HEK293 (cell line): ENCODE results near the gene PAPLN.

ENCODE experiments used
- GLI4 ChIP-seq: fragments of 450-650 bp; formaldehyde crosslinking; IDR thresholded peaks from 2 replicates; pipeline ENCODE4 v1.5.1; 2016; ENCODE audit warnings: missing biosample characterization, missing genetic modification characterization
- GLIS1 ChIP-seq: fragments of 450-650 bp; formaldehyde crosslinking; IDR thresholded peaks from 2 replicates; pipeline ENCODE4 v1.5.1; 2016; ENCODE audit warnings: missing biosample characterization, missing genetic modification characterization
- KLF16 ChIP-seq: fragments of 450-650 bp; formaldehyde crosslinking; IDR thresholded peaks from 2 replicates; pipeline ENCODE4 v1.5.1; 2017; ENCODE audit warnings: missing biosample characterization, missing genetic modification characterization
- MEIS1 ChIP-seq: sonication (generic); formaldehyde crosslinking; IDR thresholded peaks from 2 replicates; pipeline ENCODE4 v1.8.1; 2022; ENCODE audit warnings: missing genetic modification reagents, mild to moderate bottlenecking, borderline replicate concordance
- YY1 ChIP-seq: fragments of 450-650 bp; formaldehyde crosslinking; IDR thresholded peaks from 2 replicates; pipeline ENCODE4 v1.5.1; 2018; ENCODE audit warnings: missing biosample characterization, missing genetic modification characterization
- ZBTB1 ChIP-seq: fragments of 450-650 bp; formaldehyde crosslinking; IDR thresholded peaks from 2 replicates; pipeline ENCODE4 v1.5.1; 2016; ENCODE audit warnings: missing biosample characterization, missing genetic modification characterization
- ZBTB20 ChIP-seq: fragments of 450-650 bp; formaldehyde crosslinking; IDR thresholded peaks from 2 replicates; pipeline ENCODE4 v1.5.1; 2016; ENCODE audit warnings: missing biosample characterization, missing genetic modification characterization
- ZBTB8A ChIP-seq: fragments of 450-650 bp; formaldehyde crosslinking; IDR thresholded peaks from 2 replicates; pipeline ENCODE4 v1.5.1; 2016; ENCODE audit warnings: missing biosample characterization, missing genetic modification characterization
- ZIC2 ChIP-seq: fragments of 450-650 bp; formaldehyde crosslinking; IDR thresholded peaks from 2 replicates; pipeline ENCODE4 v1.5.1; 2016; ENCODE audit warnings: missing biosample characterization, missing genetic modification characterization
- ZNF221 ChIP-seq: fragments of 450-650 bp; formaldehyde crosslinking; IDR thresholded peaks from 2 replicates; pipeline ENCODE4 v1.5.1; 2017; ENCODE audit warnings: missing biosample characterization, missing genetic modification characterization, borderline replicate concordance
- TF ChIP-seq, protein P1 (sequence below): fragments of 450-650 bp; formaldehyde crosslinking; IDR thresholded peaks from 2 replicates; pipeline ENCODE4 v1.5.1; 2016; ENCODE audit warnings: missing biosample characterization, missing genetic modification characterization
- TF ChIP-seq, protein P2 (sequence below): fragments of 450-650 bp; formaldehyde crosslinking; IDR thresholded peaks from 2 replicates; pipeline ENCODE4 v1.5.1; 2016; ENCODE audit warnings: missing biosample characterization, missing genetic modification characterization
- TF ChIP-seq, protein P3 (sequence below): sonication (generic); formaldehyde crosslinking; IDR thresholded peaks from 2 replicates; pipeline ENCODE4 v1.8.1; 2022; ENCODE audit warnings: mild to moderate bottlenecking, moderate library complexity, missing genetic modification reagents
- TF ChIP-seq, protein P4 (sequence below): fragments of 450-650 bp; formaldehyde crosslinking; IDR thresholded peaks from 2 replicates; pipeline ENCODE4 v1.5.1; 2016; ENCODE audit warnings: missing biosample characterization, missing genetic modification characterization, low read depth

DNA sequence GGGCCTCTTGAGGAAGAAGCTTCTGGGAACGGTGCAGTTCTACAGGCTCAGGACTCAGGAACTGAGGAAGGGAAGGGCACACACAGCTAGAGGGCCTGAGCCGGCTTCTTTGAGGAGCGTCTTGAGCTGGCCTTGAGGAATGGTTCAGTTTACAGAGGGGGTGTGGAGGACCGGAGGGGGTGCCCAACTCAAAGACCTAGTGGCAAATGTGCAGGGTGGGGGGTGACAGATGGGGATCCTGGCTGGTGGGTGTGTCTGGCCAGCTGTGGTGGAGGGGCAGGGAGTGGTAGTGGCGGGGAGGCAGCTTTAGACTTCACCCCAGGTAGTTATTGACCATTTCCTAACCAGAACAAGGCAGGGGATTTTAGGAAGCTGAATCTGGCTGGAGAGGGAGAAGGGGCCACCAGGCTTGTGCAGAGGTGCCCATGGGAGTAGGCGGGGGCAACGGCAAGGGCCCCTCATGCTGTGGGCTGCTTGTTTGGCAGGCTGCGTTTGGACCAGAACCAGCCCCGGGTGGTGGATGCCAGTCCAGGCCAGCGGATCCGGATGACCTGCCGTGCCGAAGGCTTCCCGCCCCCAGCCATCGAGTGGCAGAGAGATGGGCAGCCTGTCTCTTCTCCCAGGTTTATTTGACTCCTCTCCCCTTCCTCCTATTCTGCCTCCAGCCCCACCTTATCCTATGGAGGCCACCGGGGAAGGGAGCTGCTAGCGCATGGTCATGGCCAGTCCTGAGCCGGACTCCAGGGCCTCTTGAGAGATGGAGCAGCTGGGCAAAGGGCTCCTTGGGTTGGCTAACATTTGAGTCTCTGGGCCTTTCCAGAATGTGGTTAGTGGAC, 27.8 kb downstream of the PAPLN start:
- no peak for TF ChIP-seq ZBTB1 (tag by site-specific recombination)
- TF ChIP-seq, protein P1, sequence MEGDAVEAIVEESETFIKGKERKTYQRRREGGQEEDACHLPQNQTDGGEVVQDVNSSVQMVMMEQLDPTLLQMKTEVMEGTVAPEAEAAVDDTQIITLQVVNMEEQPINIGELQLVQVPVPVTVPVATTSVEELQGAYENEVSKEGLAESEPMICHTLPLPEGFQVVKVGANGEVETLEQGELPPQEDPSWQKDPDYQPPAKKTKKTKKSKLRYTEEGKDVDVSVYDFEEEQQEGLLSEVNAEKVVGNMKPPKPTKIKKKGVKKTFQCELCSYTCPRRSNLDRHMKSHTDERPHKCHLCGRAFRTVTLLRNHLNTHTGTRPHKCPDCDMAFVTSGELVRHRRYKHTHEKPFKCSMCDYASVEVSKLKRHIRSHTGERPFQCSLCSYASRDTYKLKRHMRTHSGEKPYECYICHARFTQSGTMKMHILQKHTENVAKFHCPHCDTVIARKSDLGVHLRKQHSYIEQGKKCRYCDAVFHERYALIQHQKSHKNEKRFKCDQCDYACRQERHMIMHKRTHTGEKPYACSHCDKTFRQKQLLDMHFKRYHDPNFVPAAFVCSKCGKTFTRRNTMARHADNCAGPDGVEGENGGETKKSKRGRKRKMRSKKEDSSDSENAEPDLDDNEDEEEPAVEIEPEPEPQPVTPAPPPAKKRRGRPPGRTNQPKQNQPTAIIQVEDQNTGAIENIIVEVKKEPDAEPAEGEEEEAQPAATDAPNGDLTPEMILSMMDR (tag by site-specific recombination): no peak
- TF ChIP-seq YY1 (tag by site-specific recombination): no peak
- no peak for TF ChIP-seq ZIC2
- TF ChIP-seq GLI4 (tag by site-specific recombination): no peak
- no peak for TF ChIP-seq KLF16 (tag by site-specific recombination)
- TF ChIP-seq, protein P2, sequence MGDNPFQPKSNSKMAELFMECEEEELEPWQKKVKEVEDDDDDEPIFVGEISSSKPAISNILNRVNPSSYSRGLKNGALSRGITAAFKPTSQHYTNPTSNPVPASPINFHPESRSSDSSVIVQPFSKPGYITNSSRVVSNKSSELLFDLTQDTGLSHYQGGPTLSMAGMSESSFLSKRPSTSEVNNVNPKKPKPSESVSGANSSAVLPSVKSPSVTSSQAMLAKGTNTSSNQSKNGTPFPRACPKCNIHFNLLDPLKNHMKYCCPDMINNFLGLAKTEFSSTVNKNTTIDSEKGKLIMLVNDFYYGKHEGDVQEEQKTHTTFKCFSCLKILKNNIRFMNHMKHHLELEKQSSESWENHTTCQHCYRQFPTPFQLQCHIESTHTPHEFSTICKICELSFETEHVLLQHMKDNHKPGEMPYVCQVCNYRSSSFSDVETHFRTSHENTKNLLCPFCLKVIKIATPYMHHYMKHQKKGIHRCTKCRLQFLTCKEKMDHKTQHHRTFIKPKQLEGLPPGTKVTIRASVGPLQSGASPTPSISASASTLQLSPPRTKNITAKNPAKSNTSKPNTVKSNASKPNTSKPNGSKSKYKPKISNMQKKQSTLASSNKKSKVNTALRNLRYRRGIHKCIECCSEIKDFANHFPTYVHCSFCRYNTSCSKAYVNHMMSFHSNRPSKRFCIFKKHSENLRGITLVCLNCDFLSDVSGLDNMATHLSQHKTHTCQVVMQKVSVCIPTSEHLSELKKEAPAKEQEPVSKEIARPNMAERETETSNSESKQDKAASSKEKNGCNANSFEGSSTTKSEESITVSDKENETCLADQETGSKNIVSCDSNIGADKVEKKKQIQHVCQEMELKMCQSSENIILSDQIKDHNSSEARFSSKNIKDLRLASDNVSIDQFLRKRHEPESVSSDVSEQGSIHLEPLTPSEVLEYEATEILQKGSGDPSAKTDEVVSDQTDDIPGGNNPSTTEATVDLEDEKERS (tag by site-specific recombination): no peak
- TF ChIP-seq, protein P3, sequence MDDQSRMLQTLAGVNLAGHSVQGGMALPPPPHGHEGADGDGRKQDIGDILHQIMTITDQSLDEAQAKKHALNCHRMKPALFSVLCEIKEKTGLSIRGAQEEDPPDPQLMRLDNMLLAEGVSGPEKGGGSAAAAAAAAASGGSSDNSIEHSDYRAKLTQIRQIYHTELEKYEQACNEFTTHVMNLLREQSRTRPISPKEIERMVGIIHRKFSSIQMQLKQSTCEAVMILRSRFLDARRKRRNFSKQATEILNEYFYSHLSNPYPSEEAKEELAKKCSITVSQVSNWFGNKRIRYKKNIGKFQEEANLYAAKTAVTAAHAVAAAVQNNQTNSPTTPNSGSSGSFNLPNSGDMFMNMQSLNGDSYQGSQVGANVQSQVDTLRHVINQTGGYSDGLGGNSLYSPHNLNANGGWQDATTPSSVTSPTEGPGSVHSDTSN (CRISPR knock-in tag): no peak
- no peak for TF ChIP-seq ZBTB8A (tag by site-specific recombination)
- no peak for TF ChIP-seq ZBTB20 (tag by site-specific recombination)
- no peak for TF ChIP-seq ZNF221
- TF ChIP-seq, protein P4, sequence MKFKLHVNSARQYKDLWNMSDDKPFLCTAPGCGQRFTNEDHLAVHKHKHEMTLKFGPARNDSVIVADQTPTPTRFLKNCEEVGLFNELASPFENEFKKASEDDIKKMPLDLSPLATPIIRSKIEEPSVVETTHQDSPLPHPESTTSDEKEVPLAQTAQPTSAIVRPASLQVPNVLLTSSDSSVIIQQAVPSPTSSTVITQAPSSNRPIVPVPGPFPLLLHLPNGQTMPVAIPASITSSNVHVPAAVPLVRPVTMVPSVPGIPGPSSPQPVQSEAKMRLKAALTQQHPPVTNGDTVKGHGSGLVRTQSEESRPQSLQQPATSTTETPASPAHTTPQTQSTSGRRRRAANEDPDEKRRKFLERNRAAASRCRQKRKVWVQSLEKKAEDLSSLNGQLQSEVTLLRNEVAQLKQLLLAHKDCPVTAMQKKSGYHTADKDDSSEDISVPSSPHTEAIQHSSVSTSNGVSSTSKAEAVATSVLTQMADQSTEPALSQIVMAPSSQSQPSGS (tag by site-specific recombination): no peak
- no peak for TF ChIP-seq MEIS1 (CRISPR knock-in tag)
- no peak for TF ChIP-seq GLIS1 (tag by site-specific recombination)
